HG03064 (cell line): Measurements from ENCODE around the gene EPAS1.

Source experiments
- ATAC-seq: cut with Tn5 transposase; IDR thresholded peaks from one replicate; pipeline ENCODE4 v1.9.1; 2021; ENCODE audit warnings: low read depth; ENCODE audit not compliant: unreplicated experiment

Gene EPAS1

DNA sequence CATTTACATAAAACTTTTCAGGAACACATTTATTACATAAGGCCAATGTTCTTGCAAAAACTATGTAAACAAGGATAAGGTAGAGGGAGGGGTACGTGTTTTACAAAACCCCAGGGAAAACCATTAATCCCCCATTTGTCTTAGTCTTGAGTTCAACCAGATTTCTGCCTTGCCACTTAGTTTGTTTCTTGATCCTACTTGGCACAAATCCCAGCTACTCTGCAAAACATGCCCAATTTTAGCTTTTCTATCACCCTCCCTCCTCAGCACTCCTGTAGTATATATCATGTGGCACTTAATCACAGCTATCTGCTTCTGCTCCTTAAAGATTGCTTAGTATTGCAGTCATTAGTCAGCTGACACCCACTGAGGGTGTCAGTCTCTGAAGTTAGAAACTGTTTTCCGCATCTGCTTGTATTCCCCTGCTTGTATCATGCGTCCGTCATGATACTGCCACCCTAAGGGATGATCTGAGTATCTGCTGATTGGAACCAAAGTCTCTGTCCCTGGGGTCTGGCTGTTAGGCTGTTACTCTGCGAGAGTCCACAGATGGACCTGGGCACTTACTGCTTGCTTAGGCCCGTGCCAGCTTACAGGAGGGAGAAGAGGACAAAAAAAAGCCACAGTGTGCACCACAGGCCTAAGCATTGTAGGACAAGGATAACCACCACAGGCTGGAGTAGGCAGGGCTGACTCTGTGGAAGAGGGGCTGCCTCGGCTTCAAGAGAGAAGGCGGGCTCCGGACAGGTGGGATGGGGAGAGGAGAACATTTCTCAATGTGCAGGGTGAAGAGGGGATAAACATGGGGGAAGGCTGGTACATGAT is 82.2 kb downstream of the EPAS1 start:
- no peak for ATAC-seq

DNA sequence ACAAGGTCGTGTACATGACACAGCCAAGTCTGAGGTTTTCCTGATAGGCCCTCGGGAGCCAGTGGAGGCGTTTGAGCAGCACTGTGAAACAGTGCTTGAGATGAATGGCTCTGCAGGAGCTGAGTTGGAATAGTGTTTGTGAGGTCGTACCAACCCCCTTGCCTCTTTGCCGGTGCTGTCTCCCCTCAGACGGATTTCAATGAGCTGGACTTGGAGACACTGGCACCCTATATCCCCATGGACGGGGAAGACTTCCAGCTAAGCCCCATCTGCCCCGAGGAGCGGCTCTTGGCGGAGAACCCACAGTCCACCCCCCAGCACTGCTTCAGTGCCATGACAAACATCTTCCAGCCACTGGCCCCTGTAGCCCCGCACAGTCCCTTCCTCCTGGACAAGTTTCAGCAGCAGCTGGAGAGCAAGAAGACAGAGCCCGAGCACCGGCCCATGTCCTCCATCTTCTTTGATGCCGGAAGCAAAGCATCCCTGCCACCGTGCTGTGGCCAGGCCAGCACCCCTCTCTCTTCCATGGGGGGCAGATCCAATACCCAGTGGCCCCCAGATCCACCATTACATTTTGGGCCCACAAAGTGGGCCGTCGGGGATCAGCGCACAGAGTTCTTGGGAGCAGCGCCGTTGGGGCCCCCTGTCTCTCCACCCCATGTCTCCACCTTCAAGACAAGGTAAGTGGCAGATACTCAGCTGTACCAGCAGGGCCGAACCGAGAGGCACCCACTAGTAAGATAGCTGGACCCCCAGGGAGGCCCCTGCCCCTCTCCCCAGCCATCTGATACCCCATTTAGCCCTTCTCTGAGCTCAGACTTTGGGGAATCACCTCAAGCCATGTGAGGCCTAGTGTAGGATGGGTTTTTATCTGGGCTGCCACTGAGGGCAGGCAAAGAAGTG is 83.1 kb downstream of the EPAS1 start:
- no peak for ATAC-seq

DNA sequence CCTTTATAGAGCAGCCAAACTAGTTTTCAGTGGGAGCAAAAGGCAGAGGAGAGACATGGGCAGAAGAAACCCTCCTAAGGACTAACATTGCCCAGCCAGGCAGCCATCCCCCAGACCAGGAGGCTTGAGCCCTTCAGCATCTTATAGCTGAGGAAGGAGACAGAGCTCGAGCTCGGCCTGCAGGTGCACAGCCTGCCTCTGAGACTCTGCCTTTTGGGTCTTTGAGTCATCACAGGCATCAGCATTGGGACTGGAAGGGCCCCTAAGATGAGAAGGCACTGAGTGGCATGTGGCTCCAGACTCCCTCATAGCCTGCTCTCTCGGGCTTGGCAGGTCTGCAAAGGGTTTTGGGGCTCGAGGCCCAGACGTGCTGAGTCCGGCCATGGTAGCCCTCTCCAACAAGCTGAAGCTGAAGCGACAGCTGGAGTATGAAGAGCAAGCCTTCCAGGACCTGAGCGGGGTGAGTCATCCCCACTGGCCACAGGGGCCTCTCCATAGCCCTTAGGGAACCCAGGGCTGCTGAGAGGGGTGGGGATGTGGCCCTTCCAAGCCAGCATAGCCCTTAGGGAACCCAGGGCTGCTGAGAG is 84.1 kb downstream of the EPAS1 start:
- ATAC-seq, result no peak

DNA sequence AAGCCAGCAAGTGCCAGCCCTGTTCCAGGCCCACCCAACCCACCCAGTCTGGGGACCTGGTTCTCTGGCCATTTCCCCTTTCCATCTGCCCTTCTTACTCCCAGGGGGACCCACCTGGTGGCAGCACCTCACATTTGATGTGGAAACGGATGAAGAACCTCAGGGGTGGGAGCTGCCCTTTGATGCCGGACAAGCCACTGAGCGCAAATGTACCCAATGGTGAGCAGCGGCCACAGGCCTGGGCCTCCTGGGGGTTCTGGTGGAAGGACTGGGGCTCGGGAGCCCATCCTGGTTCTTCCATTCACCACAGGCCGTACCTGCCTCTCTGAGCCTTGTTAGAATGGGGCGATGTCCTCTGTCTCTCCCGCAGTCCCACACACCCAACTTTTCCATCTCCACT is 84.7 kb downstream of the EPAS1 start:
- ATAC-seq, result no peak

DNA sequence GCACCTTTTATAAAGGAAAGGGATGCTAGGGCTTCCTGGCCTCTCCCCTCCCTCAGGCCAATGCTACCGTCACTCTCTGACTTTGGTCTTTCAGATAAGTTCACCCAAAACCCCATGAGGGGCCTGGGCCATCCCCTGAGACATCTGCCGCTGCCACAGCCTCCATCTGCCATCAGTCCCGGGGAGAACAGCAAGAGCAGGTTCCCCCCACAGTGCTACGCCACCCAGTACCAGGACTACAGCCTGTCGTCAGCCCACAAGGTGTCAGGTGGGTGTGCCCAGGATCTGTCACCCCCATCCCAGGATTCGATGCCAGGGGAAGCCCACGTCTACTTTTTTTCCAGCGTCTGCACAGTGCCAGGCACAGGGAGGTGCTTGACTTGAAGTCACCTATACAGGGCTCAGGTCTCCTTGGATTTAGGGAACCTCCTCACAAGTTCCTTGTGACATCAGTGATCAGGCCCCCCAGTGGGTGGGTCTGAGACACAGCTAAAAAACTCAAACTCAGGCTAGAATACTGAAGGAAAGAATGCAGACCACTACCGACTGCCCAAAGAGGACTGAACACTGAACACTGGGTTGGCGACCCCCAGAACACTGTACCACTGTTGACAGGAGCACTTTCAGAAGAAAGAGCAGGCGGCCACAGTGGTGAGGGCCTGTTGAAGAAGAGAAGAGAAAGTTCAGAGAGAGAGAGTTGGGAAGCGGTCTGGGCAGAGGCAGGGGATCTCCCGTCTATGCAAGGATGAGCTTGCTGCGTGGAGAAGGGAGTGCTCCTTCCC is 85.3 kb downstream of the EPAS1 start:
- ATAC-seq, result no peak

DNA sequence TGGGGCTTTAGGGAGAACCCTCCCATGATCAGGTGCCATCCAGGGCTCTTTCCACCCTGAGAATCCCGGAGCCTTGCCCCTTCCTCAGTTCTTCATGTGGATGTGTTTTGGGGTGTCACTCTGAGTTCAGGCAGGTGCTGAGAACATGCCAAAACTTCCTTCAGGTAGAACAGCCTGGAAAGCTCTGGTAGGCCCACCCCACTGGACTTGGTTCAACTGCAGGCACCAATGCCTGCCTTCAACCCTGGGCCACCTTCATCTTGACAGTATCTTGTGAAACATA is 85.8 kb downstream of the EPAS1 start:
- no peak for ATAC-seq

DNA sequence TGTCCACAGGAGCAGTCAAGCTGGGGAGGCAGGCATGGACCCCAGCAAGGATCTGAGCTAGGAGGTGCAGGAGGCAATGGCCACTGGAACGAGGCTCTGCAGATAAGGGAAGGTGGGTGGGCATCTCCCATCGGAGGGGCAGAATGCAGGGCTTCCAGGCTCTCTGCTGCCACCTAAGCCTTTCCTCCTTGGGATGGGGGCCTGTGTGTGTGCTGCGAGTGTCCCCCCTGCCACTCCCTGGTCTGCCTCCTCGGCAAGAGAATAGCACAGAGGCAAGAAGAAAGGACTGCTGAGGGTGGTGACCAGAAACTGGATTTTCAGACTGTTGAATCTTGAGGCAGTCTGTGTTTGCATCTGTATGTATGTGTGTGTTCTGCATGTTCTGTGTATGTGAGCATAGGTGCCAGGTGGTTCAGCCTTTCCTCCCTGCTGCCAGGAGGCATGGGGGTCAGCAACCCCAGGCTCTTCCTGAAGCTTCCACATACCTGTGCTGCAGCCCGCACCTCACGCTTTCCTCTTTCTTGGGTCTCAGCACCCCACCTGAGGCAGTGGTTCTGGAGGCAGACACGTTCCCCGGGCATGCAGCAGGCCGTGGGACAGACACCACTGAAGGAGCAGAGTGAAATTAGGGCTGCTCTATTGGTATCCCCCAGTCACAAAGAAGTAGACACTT is 86.7 kb downstream of the EPAS1 start:
- no peak for ATAC-seq

DNA sequence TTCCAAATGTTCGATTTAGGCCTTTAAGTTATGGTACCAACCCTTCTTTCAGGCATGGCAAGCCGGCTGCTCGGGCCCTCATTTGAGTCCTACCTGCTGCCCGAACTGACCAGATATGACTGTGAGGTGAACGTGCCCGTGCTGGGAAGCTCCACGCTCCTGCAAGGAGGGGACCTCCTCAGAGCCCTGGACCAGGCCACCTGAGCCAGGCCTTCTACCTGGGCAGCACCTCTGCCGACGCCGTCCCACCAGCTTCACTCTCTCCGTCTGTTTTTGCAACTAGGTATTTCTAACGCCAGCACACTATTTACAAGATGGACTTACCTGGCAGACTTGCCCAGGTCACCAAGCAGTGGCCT is 87.2 kb downstream of the EPAS1 start:
- no peak for ATAC-seq

DNA sequence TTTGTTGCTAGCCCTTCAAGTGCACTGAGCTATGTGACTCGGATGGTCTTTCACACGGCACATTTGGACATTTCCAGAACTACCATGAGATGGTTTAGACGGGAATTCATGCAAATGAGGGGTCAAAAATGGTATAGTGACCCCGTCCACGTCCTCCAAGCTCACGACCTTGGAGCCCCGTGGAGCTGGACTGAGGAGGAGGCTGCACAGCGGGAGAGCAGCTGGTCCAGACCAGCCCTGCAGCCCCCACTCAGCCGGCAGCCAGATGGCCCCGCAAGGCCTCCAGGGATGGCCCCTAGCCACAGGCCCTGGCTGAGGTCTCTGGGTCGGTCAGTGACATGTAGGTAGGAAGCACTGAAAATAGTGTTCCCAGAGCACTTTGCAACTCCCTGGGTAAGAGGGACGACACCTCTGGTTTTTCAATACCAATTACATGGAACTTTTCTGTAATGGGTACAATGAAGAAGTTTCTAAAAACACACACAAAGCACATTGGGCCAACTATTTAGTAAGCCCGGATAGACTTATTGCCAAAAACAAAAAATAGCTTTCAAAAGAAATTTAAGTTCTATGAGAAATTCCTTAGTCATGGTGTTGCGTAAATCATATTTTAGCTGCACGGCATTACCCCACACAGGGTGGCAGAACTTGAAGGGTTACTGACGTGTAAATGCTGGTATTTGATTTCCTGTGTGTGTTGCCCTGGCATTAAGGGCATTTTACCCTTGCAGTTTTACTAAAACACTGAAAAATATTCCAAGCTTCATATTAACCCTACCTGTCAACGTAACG is 88.8 kb downstream of the EPAS1 start:
- no peak for ATAC-seq

DNA sequence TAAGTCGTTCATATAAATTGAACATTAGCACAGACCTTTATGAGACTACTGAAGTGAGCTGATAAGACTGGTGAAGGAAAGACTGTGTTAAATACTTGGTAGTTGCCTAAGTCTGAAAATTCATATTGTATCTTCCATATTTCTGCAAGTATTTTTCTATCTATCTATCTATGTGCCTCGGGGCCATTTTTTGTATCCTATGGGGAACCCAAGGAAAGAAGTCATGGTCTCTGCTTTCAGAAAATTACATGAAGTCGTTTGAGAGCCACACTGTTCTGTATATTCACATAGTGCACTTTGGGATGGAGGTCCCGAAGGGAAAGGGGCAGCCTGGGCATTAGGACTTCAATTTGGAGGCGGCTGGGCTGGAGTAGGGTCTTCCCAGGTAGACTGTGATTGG is 89.6 kb downstream of the EPAS1 start:
- ATAC-seq, result no peak

DNA sequence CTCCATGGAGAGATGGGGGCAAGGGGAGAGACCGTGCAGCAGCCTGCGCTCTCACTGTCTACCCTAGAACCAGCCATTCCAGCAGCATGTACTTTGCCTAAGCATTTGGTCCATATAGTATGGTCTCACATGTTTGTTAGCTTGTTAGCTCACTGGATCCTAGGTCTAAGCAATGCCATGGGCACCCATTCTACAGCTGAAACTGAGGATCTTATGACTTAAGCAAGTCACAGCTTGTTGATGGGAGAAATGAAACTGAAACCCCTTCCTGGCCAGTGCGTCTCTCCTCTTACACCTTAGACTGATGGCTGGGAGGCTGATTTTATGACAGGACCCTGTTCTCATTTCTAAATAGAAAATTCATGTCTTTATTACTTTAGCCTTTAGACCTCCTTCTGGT is 90.1 kb downstream of the EPAS1 start:
- ATAC-seq, result no peak

DNA sequence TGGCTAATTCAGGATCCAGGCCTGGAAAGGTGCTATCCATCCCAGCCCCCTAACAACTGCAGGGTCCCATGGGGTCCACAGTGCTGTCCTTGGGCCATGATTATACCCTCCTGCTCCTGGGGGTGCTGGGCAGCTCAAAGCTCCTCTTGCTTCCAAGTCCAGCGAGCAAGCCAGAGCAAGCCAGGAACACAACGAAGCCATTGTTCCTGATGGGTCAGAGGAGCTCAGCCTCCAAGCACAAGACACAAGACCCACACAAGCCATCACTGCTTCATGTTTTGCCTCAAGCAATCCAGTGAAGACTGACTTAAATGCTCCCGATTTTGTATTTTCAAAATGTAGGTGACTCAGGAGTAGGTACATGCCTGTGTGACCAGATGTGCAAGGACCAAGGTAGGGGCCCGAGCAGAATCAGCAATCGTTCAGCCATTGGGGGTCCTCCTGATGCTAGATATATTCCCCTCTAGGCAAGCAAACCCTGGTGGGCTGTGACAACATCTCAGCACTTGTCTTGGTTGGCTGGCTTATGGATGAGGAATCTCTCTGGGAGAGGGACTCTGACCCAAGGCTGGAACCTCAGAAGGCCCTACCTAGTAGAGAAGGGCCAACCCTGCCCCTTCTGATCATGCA is 90.8 kb downstream of the EPAS1 start:
- no peak for ATAC-seq

DNA sequence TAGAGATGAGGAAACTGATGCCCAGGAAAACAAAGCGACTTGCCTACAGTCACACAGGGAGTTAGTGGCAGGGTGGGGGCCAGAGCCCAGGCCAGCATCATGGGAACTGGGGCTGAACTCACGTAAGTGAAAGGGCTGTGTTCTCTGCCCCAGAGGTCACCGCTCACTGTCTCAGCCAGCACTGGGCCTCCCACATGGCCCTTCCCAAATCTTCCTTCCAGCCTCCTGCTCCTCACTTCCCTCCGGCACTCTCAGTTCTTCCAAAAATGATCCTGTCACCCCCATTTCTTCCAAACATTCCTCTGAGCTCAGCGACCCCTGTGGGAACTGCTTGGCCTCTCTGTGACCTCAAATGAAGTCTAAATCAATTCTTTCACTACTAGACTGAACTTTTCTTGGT is 91.7 kb downstream of the EPAS1 start:
- ATAC-seq, result no peak

DNA sequence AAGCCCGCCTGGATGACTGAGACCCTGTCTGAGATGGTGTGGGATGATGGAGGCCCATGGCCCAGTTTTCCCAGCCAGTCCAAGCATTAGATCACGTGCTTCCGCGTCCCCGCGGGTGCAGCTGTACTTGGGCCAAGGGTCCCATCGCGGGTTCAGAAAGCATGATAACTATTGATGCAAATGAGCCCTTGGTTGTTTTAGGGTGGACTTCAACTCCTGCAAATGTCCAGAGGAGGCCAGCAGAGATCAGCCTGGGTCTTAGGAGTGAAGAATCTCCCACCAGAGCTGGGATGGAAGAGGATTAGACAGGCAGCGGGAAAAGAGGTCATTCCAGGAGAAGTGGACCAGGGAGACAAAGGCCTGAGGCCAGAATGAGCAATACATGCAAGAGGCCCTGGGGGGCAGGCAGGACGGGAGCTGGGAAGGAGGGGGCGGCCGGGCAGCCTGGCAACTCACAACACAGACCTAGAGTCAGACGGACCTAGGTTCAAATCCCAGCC is 92.3 kb downstream of the EPAS1 start:
- ATAC-seq, result no peak

DNA sequence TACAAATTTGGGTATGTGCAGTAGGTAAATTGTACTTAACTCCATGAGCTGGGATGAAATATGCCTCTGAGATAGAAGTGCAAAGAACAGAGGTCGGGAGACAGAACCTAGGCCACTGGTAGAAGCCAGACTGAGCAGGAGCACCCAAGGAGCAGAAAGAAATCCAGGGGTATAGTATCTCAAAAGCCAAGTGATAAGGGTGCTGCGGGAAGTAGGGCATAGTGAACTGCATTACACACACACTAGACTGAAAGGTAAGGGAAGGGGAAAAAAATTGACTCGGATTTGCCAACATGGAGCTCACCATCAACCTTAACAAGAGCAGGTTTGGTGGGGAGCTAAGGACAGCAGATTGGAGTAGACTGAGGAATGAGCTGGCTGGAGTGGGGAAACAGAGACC is 92.8 kb downstream of the EPAS1 start:
- no peak for ATAC-seq

DNA sequence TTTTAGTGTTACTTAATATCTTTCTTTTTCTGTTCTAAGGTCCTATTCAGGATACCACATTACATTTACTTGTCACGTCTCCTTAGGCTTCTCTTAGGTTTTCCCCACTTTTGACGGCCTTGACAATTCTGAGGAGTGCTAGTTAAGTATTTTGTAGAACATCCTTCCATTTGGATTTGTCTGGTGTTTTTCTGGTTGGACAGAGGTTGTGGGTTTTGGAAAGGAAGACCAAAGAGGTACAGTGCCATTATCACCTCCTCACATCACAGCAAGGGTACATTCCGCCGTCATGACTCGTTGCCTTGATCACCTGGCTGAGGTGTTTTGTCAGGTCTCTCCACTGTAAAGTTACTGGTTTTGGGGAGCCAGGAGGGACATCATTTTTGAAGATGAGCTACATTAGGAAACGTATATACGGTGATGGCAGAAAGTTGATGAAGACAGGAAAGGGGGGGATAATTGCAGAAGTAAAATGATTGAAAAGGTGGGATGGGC is 93.7 kb downstream of the EPAS1 start:
- no peak for ATAC-seq

DNA sequence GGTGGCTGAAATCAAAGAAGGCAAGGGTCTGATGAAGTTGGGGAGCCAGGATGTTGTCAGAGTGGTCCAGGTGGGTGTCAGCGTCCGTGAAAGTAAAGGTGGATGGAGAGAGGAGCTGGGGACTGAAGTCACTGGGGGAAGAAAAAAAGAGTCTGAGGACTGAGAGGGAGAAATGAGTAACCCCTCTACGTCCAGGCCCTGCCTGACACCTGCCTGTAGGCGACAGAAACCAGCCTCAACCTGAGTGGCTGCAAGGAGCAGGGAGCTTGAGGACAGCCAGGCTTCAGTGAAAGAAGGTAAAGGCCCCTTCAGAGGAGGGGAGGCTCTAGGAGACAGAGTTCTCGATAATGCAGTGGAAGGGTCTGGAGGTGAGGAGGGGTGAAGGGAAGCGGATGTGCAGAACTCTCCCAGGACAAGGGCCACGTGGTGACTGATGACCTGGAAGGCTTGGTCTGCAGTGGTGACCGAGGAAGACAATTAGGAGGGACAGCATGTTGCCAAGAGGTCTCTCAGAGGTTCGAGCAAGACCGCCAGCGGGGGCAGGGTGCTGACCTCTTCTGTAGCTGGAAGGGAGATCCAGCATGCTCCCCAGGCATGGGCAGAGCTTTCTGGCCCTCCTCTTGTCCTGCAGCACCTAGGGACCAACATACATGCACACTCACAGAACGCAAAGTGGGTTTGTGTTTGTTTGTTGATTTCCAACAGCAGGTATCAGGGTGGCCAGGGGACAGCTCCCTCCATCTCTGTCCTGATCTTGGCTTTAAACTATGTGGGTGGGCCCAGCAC is 95.5 kb downstream of the EPAS1 start:
- no peak for ATAC-seq

DNA sequence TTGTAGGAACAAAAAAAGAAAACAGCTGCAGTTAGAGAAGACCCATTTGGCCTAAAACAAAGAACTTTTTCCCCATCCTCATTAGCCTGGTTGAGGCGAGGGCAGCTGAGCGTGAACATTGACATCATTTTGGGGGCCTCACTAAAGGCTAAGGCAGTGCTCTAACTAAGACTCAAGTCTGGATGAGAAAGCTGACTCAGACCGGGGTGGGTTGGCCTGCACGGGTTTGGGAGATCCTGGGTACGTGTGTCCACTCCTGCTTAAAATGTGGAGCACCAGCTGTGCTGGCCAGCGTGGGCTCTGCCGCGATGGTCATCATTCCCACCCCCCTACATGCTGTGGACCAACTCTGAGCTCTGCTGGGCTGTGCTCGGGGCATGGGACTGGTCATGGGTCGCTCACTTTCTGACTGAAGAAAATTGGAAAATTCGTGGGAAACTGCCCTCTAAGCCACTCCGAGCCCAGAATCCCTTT is 96.2 kb downstream of the EPAS1 start:
- no peak for ATAC-seq
